Measurements from ENCODE around the gene HOXD9.

The HOXD9 gene

GRCh38 chr2:176122683-176123410 lies at the start of gene HOXD9:
TSS of gene HOXD9 (plus strand) at chr2:176122719. CDS start at chr2:176122769, 50 bp downstream.
- ATAC-seq = peak in 1 of 2 donors; percentile 21

GRCh38 chr2:176072951-176073904 lies 49.3 kb upstream of the HOXD9 start:
- ATAC-seq = no peak

DNA sequence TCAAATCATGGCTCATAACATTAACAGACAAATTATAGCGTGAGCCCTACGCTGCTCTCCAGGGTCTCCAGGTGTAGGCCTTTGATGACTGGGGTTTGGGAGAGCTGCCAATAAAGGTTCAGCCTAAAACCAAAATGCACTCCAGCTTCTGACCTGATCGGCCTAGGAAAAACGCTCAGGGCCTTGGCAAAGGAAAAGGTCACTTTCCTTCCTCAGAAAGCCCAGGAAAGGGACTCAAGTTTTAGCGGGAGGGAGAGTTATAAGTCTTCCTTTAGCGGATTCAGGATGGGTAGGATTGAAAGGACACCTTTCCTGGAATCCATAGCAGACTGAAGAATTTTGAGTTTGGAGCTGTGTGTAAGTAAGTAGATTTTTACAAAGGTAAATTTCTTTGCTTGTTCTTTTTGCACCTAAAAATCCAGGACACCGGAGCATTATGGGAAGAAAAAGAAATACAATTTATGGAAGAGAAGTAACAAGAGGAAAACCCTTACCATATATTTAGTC lies 47.5 kb upstream of the HOXD9 start:
- no peak for ATAC-seq

DNA sequence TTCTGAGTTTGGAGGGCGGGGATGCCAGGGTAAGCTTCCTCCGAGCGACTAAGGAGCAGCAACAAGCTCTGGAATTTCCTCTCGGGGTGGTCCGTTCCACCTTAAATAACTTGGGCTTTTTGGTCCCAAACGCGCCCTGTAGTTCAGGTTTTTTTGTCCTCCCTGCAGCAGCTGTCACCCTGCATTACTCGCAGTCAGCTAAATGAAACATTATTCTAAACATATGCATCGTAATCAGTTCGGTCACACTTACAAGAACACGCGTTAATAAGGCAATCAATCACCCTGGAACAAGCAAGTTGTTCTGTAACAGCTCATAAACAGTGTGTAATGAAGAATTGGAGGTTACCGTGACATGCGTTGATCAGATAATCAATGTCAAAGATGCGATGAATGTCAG lies 47.0 kb upstream of the HOXD9 start:
- ATAC-seq = no peak

DNA sequence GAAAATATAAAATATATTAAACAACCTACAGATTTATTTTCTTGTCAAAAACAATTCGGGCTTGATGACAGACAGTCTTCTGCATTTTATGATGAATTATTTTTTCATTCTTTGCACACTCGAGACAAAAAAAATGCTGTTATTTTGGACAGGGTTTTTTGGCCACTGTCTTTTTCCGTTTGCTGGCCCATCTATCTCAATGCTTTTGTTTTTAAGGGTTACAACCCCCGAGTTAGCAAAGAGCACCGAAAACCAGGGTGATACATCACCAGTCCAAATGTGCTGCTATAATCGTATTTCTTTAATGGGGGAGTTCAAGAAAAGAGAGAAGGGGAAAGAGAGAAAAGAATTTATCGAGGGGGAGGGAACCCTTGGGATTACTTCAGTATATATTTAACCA lies 46.5 kb upstream of the HOXD9 start:
- no peak for ATAC-seq

GRCh38 chr2:176076796-176077195 lies 45.7 kb upstream of the HOXD9 start:
- no peak for ATAC-seq

- ATAC-seq = no peak
Observed at GRCh38 chr2:176078541-176079284, 43.8 kb upstream of the HOXD9 start.

DNA sequence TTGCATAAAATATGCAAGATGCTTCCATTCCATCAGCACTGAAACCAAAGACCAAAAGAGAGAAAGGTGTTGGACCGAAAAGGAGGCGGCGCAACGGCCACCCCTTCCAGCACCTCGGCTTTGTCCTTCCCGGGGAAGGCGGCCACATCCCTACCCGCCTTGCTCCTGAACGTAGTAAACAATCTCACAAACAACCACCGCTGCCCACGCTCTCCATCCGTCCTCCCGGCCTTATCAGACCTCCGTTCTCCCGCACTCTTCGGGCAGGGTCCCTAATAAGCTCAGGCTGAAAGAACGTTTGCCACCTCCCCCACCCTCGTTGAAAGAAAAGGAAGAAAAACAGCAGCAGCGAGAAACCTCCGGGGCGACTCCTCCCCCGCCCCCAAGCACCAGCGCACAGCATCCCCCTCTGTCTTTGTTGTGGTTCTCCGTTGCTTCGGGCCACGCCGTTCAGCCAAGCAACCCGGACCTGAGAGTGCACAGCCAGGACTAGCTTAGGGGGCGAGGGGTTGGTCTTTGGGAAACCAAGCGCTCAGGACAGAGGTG lies 43.2 kb upstream of the HOXD9 start:
- no peak for ATAC-seq

DNA sequence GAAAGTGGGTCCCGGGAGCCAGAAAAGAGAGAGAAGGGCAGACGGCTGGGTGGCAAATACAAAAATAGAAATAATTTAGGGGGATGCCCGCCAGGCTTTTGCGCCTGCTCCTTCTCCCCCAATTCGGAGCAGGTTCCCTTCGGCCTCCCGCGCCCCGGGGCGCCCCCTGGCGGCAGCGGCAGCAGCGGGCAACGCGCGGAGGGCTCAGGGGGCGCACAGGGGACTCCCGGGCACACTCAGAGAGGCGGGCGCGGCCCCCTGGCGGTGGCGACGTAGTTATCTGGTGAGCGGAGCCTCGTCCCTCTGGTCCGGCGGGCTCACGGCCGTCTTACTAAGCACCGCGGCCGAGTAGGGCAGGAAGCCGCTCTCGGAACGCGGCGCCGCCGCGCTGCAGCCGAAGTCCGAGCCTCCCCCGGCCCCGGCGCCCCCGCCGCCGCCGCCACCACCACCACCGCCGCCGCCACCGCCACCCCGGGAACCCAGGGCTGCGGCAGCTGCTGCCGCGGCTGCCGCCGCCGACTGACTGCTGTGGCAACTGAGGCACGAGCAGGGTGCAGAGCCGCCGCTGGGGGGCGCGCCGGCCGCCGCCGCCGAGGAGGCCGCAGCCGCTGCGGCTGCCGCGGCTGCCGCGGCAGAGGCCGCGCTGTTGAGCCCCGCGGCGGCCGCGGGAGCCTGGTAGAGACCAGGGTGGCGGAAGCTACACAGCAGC lies 42.5 kb upstream of the HOXD9 start:
- no peak for ATAC-seq

GRCh38 chr2:176080540-176081375 lies 41.8 kb upstream of the HOXD9 start:
- ATAC-seq = no peak

GRCh38 chr2:176081376-176081836 lies 41.1 kb upstream of the HOXD9 start:
- no peak for ATAC-seq

GRCh38 chr2:176081837-176082524 lies 40.5 kb upstream of the HOXD9 start:
- no peak for ATAC-seq

GRCh38 chr2:176082525-176082823 lies 40.0 kb upstream of the HOXD9 start:
- ATAC-seq = no peak

DNA sequence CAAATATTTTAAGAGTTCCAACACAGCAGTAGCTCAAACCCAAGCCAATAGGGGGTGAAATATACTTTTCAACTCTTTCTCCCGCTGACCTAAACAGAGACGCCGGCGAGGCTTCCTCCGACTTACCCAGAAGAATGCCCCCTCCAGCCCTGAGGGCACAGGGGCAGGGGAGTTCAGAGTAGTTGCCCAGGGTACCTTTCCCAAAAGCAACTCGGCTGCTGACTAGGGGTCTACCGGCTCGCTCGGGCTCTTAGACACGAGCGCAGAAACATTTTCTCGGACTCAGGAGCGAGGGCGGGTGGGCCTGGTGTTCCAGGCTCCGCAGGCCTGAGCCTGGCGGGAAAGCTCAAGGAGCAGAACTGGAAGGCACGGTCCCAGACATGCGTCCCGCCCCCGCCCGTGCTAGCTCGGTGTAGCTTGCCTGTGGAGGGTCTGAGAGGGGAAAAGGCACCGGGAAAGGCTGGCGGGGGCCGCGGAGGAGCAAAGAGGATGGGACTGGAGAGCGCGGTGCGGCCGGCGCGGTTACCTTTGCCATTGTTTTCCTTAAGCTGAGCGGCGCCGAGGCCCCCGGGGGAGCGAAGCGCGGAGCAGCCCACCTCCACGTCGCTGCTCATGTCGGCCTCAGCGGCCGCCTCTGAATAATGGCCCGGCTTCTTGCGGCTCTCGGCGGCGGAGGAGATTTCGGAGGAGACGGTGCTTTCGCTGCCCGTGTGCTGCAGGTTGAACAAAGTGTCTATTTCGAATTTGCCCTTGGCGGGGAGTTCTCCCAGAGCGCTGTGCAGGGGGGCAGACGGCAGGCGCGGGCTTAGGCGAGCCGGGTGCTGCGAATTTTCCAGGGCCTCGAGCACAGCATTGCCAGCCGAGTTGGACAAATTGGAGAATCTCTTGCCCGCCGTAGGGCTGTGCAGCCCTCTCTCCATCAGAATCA lies 39.4 kb upstream of the HOXD9 start:
- no peak for ATAC-seq

DNA sequence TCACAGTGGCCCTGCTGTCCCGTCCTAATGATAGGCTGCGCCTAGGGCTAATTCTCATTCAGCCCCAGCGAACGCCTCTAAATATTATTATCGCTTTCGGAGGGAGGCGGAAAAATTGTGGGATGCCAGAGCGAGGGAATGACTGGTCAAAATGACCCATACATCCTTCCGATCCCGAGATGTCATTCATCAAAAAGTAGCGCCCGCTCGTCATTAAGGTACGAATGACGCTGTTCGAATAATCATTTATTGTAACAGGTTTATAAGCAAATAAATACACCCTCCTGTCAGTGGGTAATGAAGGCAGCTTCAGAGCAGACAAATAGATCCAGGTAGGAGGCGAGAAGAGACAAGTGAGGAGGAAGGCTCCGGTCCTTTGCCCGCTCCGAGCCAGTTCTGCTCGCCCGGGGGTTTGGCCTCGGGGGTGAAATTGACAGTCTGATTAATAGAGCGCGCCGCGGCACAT lies 38.7 kb upstream of the HOXD9 start, which contains the start of gene EVX2:
TSS of gene EVX2 (minus strand) at position 167 of the 466 bp plus-strand sequence. CDS start 186 bp downstream, outside the sequence.
- ATAC-seq = no peak

- no peak for ATAC-seq
Observed at GRCh38 chr2:176084611-176085119, 37.9 kb upstream of the HOXD9 start.

DNA sequence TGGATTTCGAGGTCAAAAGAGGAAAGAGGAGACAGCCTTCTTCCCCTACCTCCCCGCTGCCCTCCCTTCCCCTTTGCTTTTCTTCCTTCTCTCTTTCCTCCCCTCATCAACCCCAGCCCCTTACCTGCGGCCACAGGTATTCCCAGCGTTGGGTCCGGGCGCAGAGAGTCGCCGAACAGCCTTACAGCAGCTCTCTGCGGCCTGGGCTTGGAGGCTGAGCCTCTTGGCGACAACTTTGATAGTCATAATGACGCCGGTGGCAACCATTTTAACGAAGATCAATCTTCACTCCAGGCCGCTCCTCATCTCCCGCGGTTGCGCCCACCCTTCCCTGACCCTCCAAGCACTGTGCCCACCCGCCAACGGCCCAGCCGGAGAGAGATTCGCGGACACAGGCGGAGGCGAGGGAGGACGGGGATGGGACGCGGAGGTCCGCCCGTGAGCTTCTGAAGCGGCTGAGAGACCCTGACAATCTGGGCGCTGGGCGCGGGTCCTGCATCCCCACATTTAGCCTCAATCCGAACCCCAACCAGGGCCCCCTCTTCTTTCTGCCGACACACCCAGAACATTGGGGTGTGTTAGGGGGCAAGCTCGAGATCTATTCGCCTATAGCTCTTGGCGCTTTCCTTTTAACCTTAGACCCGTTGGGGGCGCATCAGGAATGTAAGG lies 37.3 kb upstream of the HOXD9 start:
- ATAC-seq = no peak
